ENCODE measurements around the gene PHACTR1. TPM values are rescaled to one million over a fixed set of nuclear protein-coding genes. Genes with fewer than 3 reads are reported as not detected.
"Not testable (repeated sequence)": the region's sequence is repeated elsewhere in the genome, so short reads cannot be mapped to it uniquely, and the experiment has no call there.

PHACTR1 gene
- total RNA-seq (2014; rRNA removed; shearing (Covaris generic)), result 2.8 and 2.9 TPM in 2 replicates
- polyA plus RNA-seq (2015; cell fraction: cytosol; rRNA removed), result 0.67 and 2.1 TPM in 2 replicates
- 1.3 and 1.7 TPM in 2 replicates for polyA plus RNA-seq (2015; cell fraction: nucleus; rRNA removed)

- in situ Hi-C loops (cut with HindIII; ENCODE audit: low pct_unique_long_range_greater_than_20kb, low sequenced_read_pairs), result no loop called here
- no peak for DNase-seq (ENCODE audit: low read depth, low spot score)
These were observed at the start of gene PHACTR1 for GRCh38 chr6:12716298-12716916. Gene PHACTR1, plus strand, starts transcription at chr6:12716767.

- DNase-seq (ENCODE audit: low read depth, low spot score), result no peak
- in situ Hi-C loops (cut with HindIII; ENCODE audit: low pct_unique_long_range_greater_than_20kb, low sequenced_read_pairs), result no loop called here
These were observed 49.7 kb upstream of the PHACTR1 start for GRCh38 chr6:12666886-12667285.

- in situ Hi-C loops (cut with HindIII; ENCODE audit: low pct_unique_long_range_greater_than_20kb, low sequenced_read_pairs), result no loop called here
- no peak for DNase-seq (ENCODE audit: low read depth, low spot score)
These were observed 40.6 kb upstream of the PHACTR1 start for GRCh38 chr6:12675931-12676330.

- no peak for DNase-seq (ENCODE audit: low read depth, low spot score)
- in situ Hi-C loops (cut with HindIII; ENCODE audit: low pct_unique_long_range_greater_than_20kb, low sequenced_read_pairs), result no loop called here
These were observed 37.2 kb upstream of the PHACTR1 start for GRCh38 chr6:12679341-12679740.

- no peak for DNase-seq (ENCODE audit: low read depth, low spot score)
- in situ Hi-C loops (cut with HindIII; ENCODE audit: low pct_unique_long_range_greater_than_20kb, low sequenced_read_pairs), result no loop called here
These were observed 23.4 kb upstream of the PHACTR1 start for GRCh38 chr6:12693122-12693521.

GRCh38 chr6:12698298-12698697 lies 18.3 kb upstream of the PHACTR1 start:
- no peak for DNase-seq (ENCODE audit: low read depth, low spot score)
- in situ Hi-C loops (cut with HindIII; ENCODE audit: low pct_unique_long_range_greater_than_20kb, low sequenced_read_pairs), result no loop called here

- DNase-seq (ENCODE audit: low read depth, low spot score), result no peak
- in situ Hi-C loops (cut with HindIII; ENCODE audit: low pct_unique_long_range_greater_than_20kb, low sequenced_read_pairs), result no loop called here
These were observed 11.6 kb upstream of the PHACTR1 start for GRCh38 chr6:12704946-12705345.

GRCh38 chr6:12709116-12709515 lies 7.5 kb upstream of the PHACTR1 start:
- in situ Hi-C loops (cut with HindIII; ENCODE audit: low pct_unique_long_range_greater_than_20kb, low sequenced_read_pairs), result no loop called here
- DNase-seq (ENCODE audit: low read depth, low spot score), result no peak

- DNase-seq (ENCODE audit: low read depth, low spot score), result no peak
- in situ Hi-C loops (cut with HindIII; ENCODE audit: low pct_unique_long_range_greater_than_20kb, low sequenced_read_pairs), result no loop called here
These were observed 6.9 kb upstream of the PHACTR1 start for GRCh38 chr6:12709556-12710232.

GRCh38 chr6:12710921-12711320 lies 5.6 kb upstream of the PHACTR1 start:
- DNase-seq (ENCODE audit: low read depth, low spot score), result no peak
- in situ Hi-C loops (cut with HindIII; ENCODE audit: low pct_unique_long_range_greater_than_20kb, low sequenced_read_pairs), result no loop called here

- no peak for DNase-seq (ENCODE audit: low read depth, low spot score)
- in situ Hi-C loops (cut with HindIII; ENCODE audit: low pct_unique_long_range_greater_than_20kb, low sequenced_read_pairs), result no loop called here
These were observed 2.5 kb upstream of the PHACTR1 start for GRCh38 chr6:12714022-12714421.

GRCh38 chr6:12715437-12715836 lies 1.1 kb upstream of the PHACTR1 start:
- no peak for DNase-seq (ENCODE audit: low read depth, low spot score)
- in situ Hi-C loops (cut with HindIII; ENCODE audit: low pct_unique_long_range_greater_than_20kb, low sequenced_read_pairs), result no loop called here

- in situ Hi-C loops (cut with HindIII; ENCODE audit: low pct_unique_long_range_greater_than_20kb, low sequenced_read_pairs), result no loop called here
- DNase-seq (ENCODE audit: low read depth, low spot score), result no peak
These were observed 789 bp downstream of the PHACTR1 start for GRCh38 chr6:12717356-12717755.

- in situ Hi-C loops (cut with HindIII; ENCODE audit: low pct_unique_long_range_greater_than_20kb, low sequenced_read_pairs), result no loop called here
- DNase-seq (ENCODE audit: low read depth, low spot score), result no peak
These were observed 1.4 kb downstream of the PHACTR1 start for GRCh38 chr6:12718015-12718414.

- in situ Hi-C loops (cut with HindIII; ENCODE audit: low pct_unique_long_range_greater_than_20kb, low sequenced_read_pairs), result no loop called here
- no peak for DNase-seq (ENCODE audit: low read depth, low spot score)
These were observed 2.5 kb downstream of the PHACTR1 start for GRCh38 chr6:12719017-12719416.

GRCh38 chr6:12720310-12720709 lies 3.7 kb downstream of the PHACTR1 start:
- in situ Hi-C loops (cut with HindIII; ENCODE audit: low pct_unique_long_range_greater_than_20kb, low sequenced_read_pairs), result no loop called here
- no peak for DNase-seq (ENCODE audit: low read depth, low spot score)

- in situ Hi-C loops (cut with HindIII; ENCODE audit: low pct_unique_long_range_greater_than_20kb, low sequenced_read_pairs), result no loop called here
- no peak for DNase-seq (ENCODE audit: low read depth, low spot score)
These were observed 8.7 kb downstream of the PHACTR1 start for GRCh38 chr6:12725263-12725662.

- in situ Hi-C loops (cut with HindIII; ENCODE audit: low pct_unique_long_range_greater_than_20kb, low sequenced_read_pairs), result no loop called here
- no peak for DNase-seq (ENCODE audit: low read depth, low spot score)
These were observed 12.9 kb downstream of the PHACTR1 start for GRCh38 chr6:12729467-12729866.

- in situ Hi-C loops (cut with HindIII; ENCODE audit: low pct_unique_long_range_greater_than_20kb, low sequenced_read_pairs); DNase-seq (ENCODE audit: low read depth, low spot score): not testable (repeated sequence)
These were observed 14.2 kb downstream of the PHACTR1 start for GRCh38 chr6:12730809-12731208.

All from SK-MEL-5 (cell line).